Liver (tissue), 9 donors: ENCODE measurements around the gene TACR2. TPM values are rescaled to one million over a fixed set of nuclear protein-coding genes. Genes with fewer than 3 reads are reported as not detected.

ENCODE experiments used
- DNase-seq: peaks from one replicate; pipeline ENCODE4 v3.0.0-alpha.2; 2017; ENCODE audit warnings: low spot score
- H3K27ac ChIP-seq, 2 donors: one replicate each; pipeline ENCODE4 v1.7.0; 2013; ENCODE audit warnings: inconsistent platforms in 2 of 2, low read length in 2 of 2, control low read depth in 1 of 2, low read depth in 1 of 2, mild to moderate bottlenecking in 1 of 2
- H3K27me3 ChIP-seq, 4 donors: one replicate each; pipeline versions ENCODE4 v1.6.1 to v1.7.0; 2013; ENCODE audit warnings: low read length in 3 of 4, inconsistent platforms in 1 of 4, mild to moderate bottlenecking in 1 of 4, moderate library complexity in 1 of 4; ENCODE audit not compliant: control insufficient read depth in 4 of 4, insufficient read depth in 4 of 4
- H3K36me3 ChIP-seq, 4 donors: one replicate each; pipeline versions ENCODE4 v1.6.1 to v1.7.0; 2013; ENCODE audit warnings: low read length in 3 of 4, mild to moderate bottlenecking in 3 of 4, low read depth in 1 of 4, moderate library complexity in 1 of 4; ENCODE audit not compliant: control insufficient read depth in 4 of 4, insufficient read depth in 3 of 4
- H3K4me1 ChIP-seq, 4 donors: one replicate each; pipeline versions ENCODE4 v1.6.1 to v1.7.0; 2013; ENCODE audit warnings: low read length in 3 of 4, mild to moderate bottlenecking in 3 of 4, moderate library complexity in 1 of 4; ENCODE audit not compliant: control insufficient read depth in 4 of 4, insufficient read depth in 4 of 4
- H3K4me3 ChIP-seq, 3 donors: one replicate each; pipeline versions ENCODE4 v1.6.1 to v1.7.0; 2013; ENCODE audit warnings: low read length in 3 of 3, control low read depth in 1 of 3, low read depth in 1 of 3, mild to moderate bottlenecking in 1 of 3
- H3K9ac ChIP-seq, 2 donors: one replicate each; pipeline ENCODE4 v1.7.0; 2013; ENCODE audit warnings: low read length in 2 of 2, mild to moderate bottlenecking in 2 of 2, moderate library complexity in 2 of 2, control low read depth in 1 of 2, low read depth in 1 of 2
- H3K9me3 ChIP-seq, 4 donors: one replicate each; pipeline versions ENCODE4 v1.6.1 to v1.7.0; 2013; ENCODE audit warnings: low read length in 3 of 4; ENCODE audit not compliant: control insufficient read depth in 4 of 4
- ATF3 ChIP-seq: IDR thresholded peaks from 2 replicates; pipeline ENCODE4 v1.6.1; 2016; ENCODE audit warnings: antibody characterized with exemption
- CTCF ChIP-seq: fragments of 150-350 bp; IDR thresholded peaks from 2 replicates; pipeline ENCODE4 v1.5.1; 2017; ENCODE audit warnings: improper control_type of control experiment, low read depth, low read length; ENCODE audit not compliant: missing input control
- GABPA ChIP-seq, 2 donors: IDR thresholded peaks in 1 of 2; conservative IDR thresholded peaks in 1 of 2; 2 replicates each; pipeline ENCODE4 v1.6.1; 2016; ENCODE audit warnings: antibody characterized with exemption in 2 of 2, mild to moderate bottlenecking in 1 of 2, moderate library complexity in 1 of 2
- HNF4A ChIP-seq, 2 donors: conservative IDR thresholded peaks; 2 replicates each; pipeline ENCODE4 v1.6.1; 2016; ENCODE audit warnings: antibody characterized with exemption in 2 of 2, mild to moderate bottlenecking in 2 of 2
- HNF4G ChIP-seq: IDR thresholded peaks from 2 replicates; pipeline ENCODE4 v1.6.1; 2016; ENCODE audit warnings: antibody characterized with exemption
- JUND ChIP-seq, 2 donors: IDR thresholded peaks; 2 replicates each; pipeline ENCODE4 v1.6.1; 2016; ENCODE audit warnings: antibody characterized with exemption in 2 of 2
- NR2F2 ChIP-seq: IDR thresholded peaks from 2 replicates; pipeline ENCODE4 v1.6.1; 2016; ENCODE audit warnings: antibody characterized with exemption
- RXRA ChIP-seq, 2 donors: IDR thresholded peaks; 2 replicates each; pipeline ENCODE4 v1.6.1; 2017 to 2018; ENCODE audit warnings: antibody characterized with exemption in 2 of 2, mild to moderate bottlenecking in 1 of 2
- TAF1 ChIP-seq: conservative IDR thresholded peaks from 2 replicates; pipeline ENCODE4 v1.6.1; 2016; ENCODE audit warnings: antibody characterized with exemption, mild to moderate bottlenecking
- ZBTB33 ChIP-seq: IDR thresholded peaks from 2 replicates; pipeline ENCODE4 v1.6.1; 2016; ENCODE audit warnings: antibody characterized with exemption
- WGBS: extraction: QIAGEN DNeasy Blood & Tissue Kit; methylation state at CpG from one replicate; pipeline ENCODE4 v1.1.7; 2013; 5-methylcytosine and 5-hydroxymethylcytosine counted together
- polyA plus RNA-seq, 2 donors: library from polyadenylated mRNA; stranded (reverse) in 1 of 2; unstranded in 1 of 2; fragments of 200-250 nt in 1 of 2; fragments of >200 nt in 1 of 2; fragmentation: Nextera tagmentation in 1 of 2; extraction: Ambion mirVana in 1 of 2; gene quantifications; one replicate each; pipeline versions ENCODE4 v1.2.1 to v1.2.3, GENCODE V29; 2013 to 2015
- total RNA-seq, 2 donors: library from RNA; depleted of rRNA; stranded (reverse); fragments of >200 nt; gene quantifications; one replicate each; pipeline ENCODE4 v1.2.3, GENCODE V29; 2014
- donor health status: healthy.
- donor health status: healthy.
- donor health status: healthy.
- donor health status: healthy.
- donor health status: healthy.

TACR2 gene
- total and polyA plus RNA-seq, 4 donors = 0.08 to 0.18 (median 0.12) TPM; not detected in 1

- H3K27ac ChIP-seq = no peak overlapping the region
- no peak overlapping the region for H3K4me3 ChIP-seq
- 88% methylated on average over 11 of the region's 11 CpGs for WGBS
- no peak for TF ChIP-seq RXRA (IDR thresholded peaks at IDR 0.05)
- no peak for TF ChIP-seq HNF4A (conservative IDR thresholded peaks at IDR 0.05)
- no peak for TF ChIP-seq CTCF
- TF ChIP-seq ATF3 = no peak
- no peak for TF ChIP-seq ZBTB33
- no peak for TF ChIP-seq GABPA (IDR thresholded peaks at IDR 0.05 in 1 of 2, conservative IDR thresholded peaks at IDR 0.05 in 1 of 2)
- no peak for TF ChIP-seq JUND (IDR thresholded peaks at IDR 0.05)
- TF ChIP-seq HNF4G = no peak
- no peak overlapping the region for H3K9ac ChIP-seq
- no peak for DNase-seq
- H3K9me3 ChIP-seq = no peaks in the 10 kb centered on the region
- no peaks in the 10 kb centered on the region for H3K36me3 ChIP-seq
- H3K27me3 ChIP-seq = no peaks in the 10 kb centered on the region
- H3K4me1 ChIP-seq = peaks cover 0 to 2% (median 0%) of the 10 kb centered on the region in 4 donors
These were observed 40.1 kb downstream of the TACR2 start for GRCh38 chr10:69376662-69377061.

- no peak for DNase-seq
- Histone ChIP-seq H3K4me1 (peaks cover 0 to 2% (median 0%) of the 10 kb centered on the region in 4 donors), H3K36me3 (no peaks in the 10 kb centered on the region), H3K27me3 (no peaks in the 10 kb centered on the region), H3K4me3 (no peak overlapping the region), H3K9ac (no peak overlapping the region), H3K9me3 (no peaks in the 10 kb centered on the region), H3K27ac (no peak overlapping the region)
- TF ChIP-seq NR2F2 (no peak), ZBTB33 (no peak), GABPA (IDR thresholded peaks at IDR 0.05 in 1 of 2, conservative IDR thresholded peaks at IDR 0.05 in 1 of 2) (no peak), TAF1 (no peak)
- 48% methylated on average over 19 of the region's 19 CpGs for WGBS
These were observed 41.2 kb downstream of the TACR2 start for GRCh38 chr10:69375307-69376151.
